Measurements from ENCODE around the gene NT5DC3. TPM values are rescaled to one million over a fixed set of nuclear protein-coding genes. Genes with fewer than 3 reads are reported as not detected.

The NT5DC3 gene
- total RNA-seq, 3 donors from 2014 or later = 3.8 to 19.9 (median 12.5) TPM

GRCh38 chr12:103779410-103780092, 61.5 kb downstream of the NT5DC3 start:
- Histone ChIP-seq H3K36me3 (no peaks in the 10 kb centered on the region), H3K9me3 (no peaks in the 10 kb centered on the region), H3K4me1 (no peaks in the 10 kb centered on the region), H3K4me3 (no peak overlapping the region), H3K27ac (no peak overlapping the region), H3K27me3 (no peaks in the 10 kb centered on the region)
- TF ChIP-seq POLR2A (IDR thresholded peaks at IDR 0.05) = no peak
- DNase-seq (ENCODE audit: low spot score in 2 of 2) = no peak
- intact Hi-C loops (cut with DNase I; ENCODE audit: low total_unique reads) = no loop called here

- intact Hi-C loops (cut with DNase I; ENCODE audit: low total_unique reads) = no loop called here
- no peak for DNase-seq (ENCODE audit: low spot score in 2 of 2)
- Histone ChIP-seq H3K9me3 (no peaks in the 10 kb centered on the region), H3K36me3 (no peaks in the 10 kb centered on the region), H3K27ac (no peak overlapping the region), H3K27me3 (no peaks in the 10 kb centered on the region), H3K4me1 (no peaks in the 10 kb centered on the region), H3K4me3 (no peak overlapping the region)
- TF ChIP-seq POLR2A (IDR thresholded peaks at IDR 0.05) = no peak
- TF ChIP-seq POLR2AphosphoS5 (IDR thresholded peaks at IDR 0.05) = no peak
- TF ChIP-seq CTCF (IDR thresholded peaks at IDR 0.05) = no peak
These were observed 62.3 kb downstream of the NT5DC3 start for GRCh38 chr12:103778781-103779180.

- Histone ChIP-seq H3K4me3 (no peak overlapping the region), H3K36me3 (no peaks in the 10 kb centered on the region), H3K4me1 (no peaks in the 10 kb centered on the region), H3K27me3 (no peaks in the 10 kb centered on the region), H3K27ac (no peak overlapping the region), H3K9me3 (no peaks in the 10 kb centered on the region)
- DNase-seq (ENCODE audit: low spot score in 2 of 2) = no peak
- intact Hi-C loops (cut with DNase I; ENCODE audit: low total_unique reads) = no loop called here
- TF ChIP-seq POLR2A (IDR thresholded peaks at IDR 0.05) = no peak
- no peak for TF ChIP-seq POLR2AphosphoS5 (IDR thresholded peaks at IDR 0.05)
- no peak for TF ChIP-seq CTCF (IDR thresholded peaks at IDR 0.05)
These were observed 66.0 kb downstream of the NT5DC3 start for GRCh38 chr12:103774977-103775560.

GRCh38 chr12:103773109-103773910, 67.7 kb downstream of the NT5DC3 start:
- H3K27ac ChIP-seq = peak overlapping the region in 1 of 2 donors; percentile 26
- intact Hi-C loops (cut with DNase I; ENCODE audit: low total_unique reads) = no loop called here

More at GRCh38 chr12:103773109-103773910, 67.7 kb downstream of the NT5DC3 start:
- H3K4me1 ChIP-seq = no peaks in the 10 kb centered on the region
- TF ChIP-seq POLR2A (IDR thresholded peaks at IDR 0.05) (no peak), CTCF (IDR thresholded peaks at IDR 0.05) (no peak), POLR2AphosphoS5 (IDR thresholded peaks at IDR 0.05) (no peak)
- H3K9me3 ChIP-seq = no peaks in the 10 kb centered on the region
- no peaks in the 10 kb centered on the region for H3K36me3 ChIP-seq
- DNase-seq (ENCODE audit: low spot score in 2 of 2) = no peak
- H3K27me3 ChIP-seq = no peaks in the 10 kb centered on the region
- H3K4me3 ChIP-seq = no peak overlapping the region

Data from breast epithelium (tissue), 4 donors.